Measurements from ENCODE around the gene RNU5B-1. TPM values are rescaled to one million over a fixed set of nuclear protein-coding genes. Genes with fewer than 3 reads are reported as not detected.
A peak's percentile ranks its signal among the peaks of the same experiment; 100 is the strongest.

RNU5B-1 gene
- total RNA-seq, 2 experiments from 2014 or later, result 12.9 TPM; not detected in 1

- no peaks in the 10 kb centered on the region for H3K27me3 Mint-ChIP-seq
- H3K4me1 Mint-ChIP-seq, result peaks cover 46% of the 10 kb centered on the region
- no peak overlapping the region for H3K4me3 Mint-ChIP-seq
- H3K36me3 Mint-ChIP-seq (ENCODE audit: low read depth), result peaks cover 9% of the 10 kb centered on the region
- no peak overlapping the region for H3K27ac Mint-ChIP-seq
- POLR2A ChIA-PET, result interaction anchor here (0.6 to 7.2 kb wide), 8 partner anchors 9 to 464 kb away, joined by 3 to 112 read pairs (median 4); partner anchors contain the start of genes CLPX and PARP16
- no peak for DNase-seq
- CTCF ChIA-PET, result interaction anchor here (0.7 to 1.9 kb wide), 2 partner anchors 15 to 116 kb away, joined by 3 to 15 read pairs; partner anchors contain the start of genes CLPX and PARP16
- no peaks in the 10 kb centered on the region for H3K9me3 Mint-ChIP-seq
These were observed 3.5 kb upstream of the RNU5B-1 start for GRCh38 chr15:65300924-65301441.

GRCh38 chr15:65302061-65302460 is 2.4 kb upstream of the RNU5B-1 start:
- ChIA-PET CTCF (no interaction called here), POLR2A (interaction anchor here (5.1 kb wide), 1 partner anchor 16 kb away, joined by 166 read pairs; the partner anchor contains the start of gene PARP16)
- Mint-ChIP-seq H3K4me1 (peaks cover 48% of the 10 kb centered on the region), H3K4me3 (no peak overlapping the region), H3K36me3 (ENCODE audit: low read depth) (peaks cover 5% of the 10 kb centered on the region), H3K9me3 (no peaks in the 10 kb centered on the region), H3K27ac (no peak overlapping the region), H3K27me3 (peaks cover 2% of the 10 kb centered on the region)
- DNase-seq, result no peak

GRCh38 chr15:65303687-65304380 is 643 bp upstream of the RNU5B-1 start:
- CTCF ChIA-PET, result interaction anchor here (1.0 to 2.3 kb wide), 3 partner anchors 17 to 81 kb away, joined by 3 to 9 read pairs (median 6); partner anchors contain the start of gene PARP16
- H3K9me3 Mint-ChIP-seq, result no peaks in the 10 kb centered on the region
- POLR2A ChIA-PET, result interaction anchor here (0.7 to 5.1 kb wide), 51 partner anchors 8 to 1801 kb away, joined by 3 to 166 read pairs (median 5); partner anchors contain the start of genes CLPX, DENND4A, DPP8 and HACD3
- peaks cover 37% of the 10 kb centered on the region for H3K4me1 Mint-ChIP-seq
- peaks cover 2% of the 10 kb centered on the region for H3K27me3 Mint-ChIP-seq
- peak overlapping the region; percentile 90 for H3K27ac Mint-ChIP-seq
- peaks cover 5% of the 10 kb centered on the region for H3K36me3 Mint-ChIP-seq (ENCODE audit: low read depth)
- H3K4me3 Mint-ChIP-seq, result peak overlapping the region; percentile 94
- DNase-seq, result peak; percentile 33

GRCh38 chr15:65305150-65305758 is 777 bp downstream of the RNU5B-1 start:
- CTCF ChIA-PET, result interaction anchor here (0.5 to 2.3 kb wide), 9 partner anchors 8 to 570 kb away, joined by 3 to 9 read pairs (median 4); partner anchors contain the start of gene PARP16
- DNase-seq, result peak; percentile 31
- peak overlapping the region; percentile 94 for H3K4me3 Mint-ChIP-seq

GRCh38 chr15:65305776-65306175 is 1.3 kb downstream of the RNU5B-1 start:
- H3K27ac Mint-ChIP-seq, result peak overlapping the region; percentile 90
- no peak overlapping the region for H3K4me3 Mint-ChIP-seq
- ChIA-PET CTCF (interaction anchor here (1.0 to 2.3 kb wide), 4 partner anchors 8 to 80 kb away, joined by 3 to 9 read pairs (median 7); partner anchors contain the start of gene PARP16), POLR2A (interaction anchor here (0.7 to 5.1 kb wide), 16 partner anchors 9 to 1200 kb away, joined by 3 to 166 read pairs (median 12); partner anchors contain the start of genes CLPX, IGDCC3, IGDCC4 and PARP16)
- no peaks in the 10 kb centered on the region for H3K9me3 Mint-ChIP-seq
- H3K4me1 Mint-ChIP-seq, result peaks cover 29% of the 10 kb centered on the region
- H3K36me3 Mint-ChIP-seq (ENCODE audit: low read depth), result no peaks in the 10 kb centered on the region
- no peak for DNase-seq
- peaks cover 2% of the 10 kb centered on the region for H3K27me3 Mint-ChIP-seq

More at GRCh38 chr15:65305150-65305758, 777 bp downstream of the RNU5B-1 start:
- peak overlapping the region; percentile 90 for H3K27ac Mint-ChIP-seq
- POLR2A ChIA-PET, result interaction anchor here (0.5 to 5.1 kb wide), 94 partner anchors 9 to 1802 kb away, joined by 3 to 166 read pairs (median 4); partner anchors contain the start of genes CLPX, DENND4A, DPP8 and HACD3
- H3K36me3 Mint-ChIP-seq (ENCODE audit: low read depth), result peaks cover 4% of the 10 kb centered on the region
- H3K9me3 Mint-ChIP-seq, result no peaks in the 10 kb centered on the region
- H3K27me3 Mint-ChIP-seq, result peaks cover 2% of the 10 kb centered on the region
- H3K4me1 Mint-ChIP-seq, result peaks cover 34% of the 10 kb centered on the region

GRCh38 chr15:65306551-65306950 is 2.1 kb downstream of the RNU5B-1 start:
- CTCF ChIA-PET, result interaction anchor here (1.0 to 2.3 kb wide), 4 partner anchors 9 to 79 kb away, joined by 3 to 9 read pairs (median 7); partner anchors contain the start of gene PARP16
- Mint-ChIP-seq H3K36me3 (ENCODE audit: low read depth) (no peaks in the 10 kb centered on the region), H3K4me1 (peaks cover 29% of the 10 kb centered on the region), H3K4me3 (no peak overlapping the region), H3K27ac (no peak overlapping the region), H3K9me3 (no peaks in the 10 kb centered on the region), H3K27me3 (peaks cover 2% of the 10 kb centered on the region)
- POLR2A ChIA-PET, result interaction anchor here (0.7 to 5.1 kb wide), 7 partner anchors 8 to 1199 kb away, joined by 4 to 166 read pairs (median 24); partner anchors contain the start of genes CLPX, PARP16, RAB11A and ZWILCH
- DNase-seq, result no peak

GRCh38 chr15:65307978-65308377 is 3.5 kb downstream of the RNU5B-1 start:
- Mint-ChIP-seq H3K27me3 (peaks cover 2% of the 10 kb centered on the region), H3K9me3 (no peaks in the 10 kb centered on the region), H3K4me1 (peaks cover 27% of the 10 kb centered on the region), H3K27ac (no peak overlapping the region), H3K36me3 (ENCODE audit: low read depth) (no peaks in the 10 kb centered on the region), H3K4me3 (no peak overlapping the region)
- ChIA-PET POLR2A (interaction anchor here (0.7 to 1.4 kb wide), 3 partner anchors 10 to 21 kb away, joined by 3 to 5 read pairs (median 3); partner anchors contain the start of gene PARP16), CTCF (no interaction called here)
- no peak for DNase-seq

- peaks cover 2% of the 10 kb centered on the region for H3K27me3 Mint-ChIP-seq
- H3K9me3 Mint-ChIP-seq, result no peaks in the 10 kb centered on the region
- ChIA-PET POLR2A (no interaction called here), CTCF (no interaction called here)
- H3K4me1 Mint-ChIP-seq, result peaks cover 14% of the 10 kb centered on the region
- H3K27ac Mint-ChIP-seq, result no peak overlapping the region
- no peak for DNase-seq
- no peaks in the 10 kb centered on the region for H3K36me3 Mint-ChIP-seq (ENCODE audit: low read depth)
- H3K4me3 Mint-ChIP-seq, result no peak overlapping the region
These were observed 5.5 kb downstream of the RNU5B-1 start for GRCh38 chr15:65309882-65310418.

- Mint-ChIP-seq H3K4me3 (no peak overlapping the region), H3K36me3 (ENCODE audit: low read depth) (no peaks in the 10 kb centered on the region), H3K27ac (no peak overlapping the region), H3K27me3 (peaks cover 2% of the 10 kb centered on the region), H3K9me3 (no peaks in the 10 kb centered on the region), H3K4me1 (peaks cover 9% of the 10 kb centered on the region)
- DNase-seq, result no peak
- CTCF ChIA-PET, result no interaction called here
- POLR2A ChIA-PET, result no interaction called here
These were observed 6.1 kb downstream of the RNU5B-1 start for GRCh38 chr15:65310431-65311137.

- no peak overlapping the region for H3K4me3 Mint-ChIP-seq
- ChIA-PET CTCF (no interaction called here), POLR2A (no interaction called here)
- H3K9me3 Mint-ChIP-seq, result no peaks in the 10 kb centered on the region
- H3K36me3 Mint-ChIP-seq (ENCODE audit: low read depth), result no peaks in the 10 kb centered on the region
- no peak overlapping the region for H3K27ac Mint-ChIP-seq
- no peak for DNase-seq
- H3K27me3 Mint-ChIP-seq, result no peaks in the 10 kb centered on the region
- H3K4me1 Mint-ChIP-seq, result peaks cover under 1% of the 10 kb centered on the region
These were observed 7.3 kb downstream of the RNU5B-1 start for GRCh38 chr15:65311760-65312159.

GRCh38 chr15:65312400-65312916 is 8.0 kb downstream of the RNU5B-1 start:
- CTCF ChIA-PET, result no interaction called here
- no peaks in the 10 kb centered on the region for H3K9me3 Mint-ChIP-seq

More at GRCh38 chr15:65312400-65312916, 8.0 kb downstream of the RNU5B-1 start:
- Mint-ChIP-seq H3K4me3 (no peak overlapping the region), H3K27ac (no peak overlapping the region), H3K4me1 (no peaks in the 10 kb centered on the region), H3K36me3 (ENCODE audit: low read depth) (no peaks in the 10 kb centered on the region), H3K27me3 (no peaks in the 10 kb centered on the region)
- no peak for DNase-seq
- POLR2A ChIA-PET, result interaction anchor here (0.6 to 5.4 kb wide), 3 partner anchors 7 to 72 kb away, joined by 3 to 46 read pairs (median 3); partner anchors contain the start of gene RNU5B-1

All from activated CD4-positive, alpha-beta memory T cell treated with anti-CD3 and anti-CD28 coated beads, Interleukin-2, amount 10 ng/mL, durations not matched to agents 7 days and 5 days (primary cell).